Keratinocyte (primary cell): Measurements from ENCODE around the gene RAB4B.

Experiments used
- EZH2 ChIP-seq: IDR thresholded peaks from one replicate; pipeline ENCODE4 v1.6.1; 2012; ENCODE audit warnings: inconsistent platforms, mild to moderate bottlenecking, low read length, moderate library complexity
- TF ChIP-seq, protein P1 (sequence below), 3 experiments: IDR thresholded peaks in 1 of 3; conservative IDR thresholded peaks in 1 of 3; optimal IDR thresholded peaks in 1 of 3; 2 replicates in 2 of 3; 3 replicates in 1 of 3; pipeline versions ENCODE3 to v1.5.1; 2011; ENCODE audit warnings: low read length in 3 of 3, mild to moderate bottlenecking in 3 of 3, moderate library complexity in 2 of 3, control low read depth in 1 of 3, inconsistent platforms in 1 of 3; ENCODE audit not compliant: insufficient read depth in 2 of 3; ENCODE audit errors: extremely low read depth in 1 of 3

- TF ChIP-seq, protein P1, sequence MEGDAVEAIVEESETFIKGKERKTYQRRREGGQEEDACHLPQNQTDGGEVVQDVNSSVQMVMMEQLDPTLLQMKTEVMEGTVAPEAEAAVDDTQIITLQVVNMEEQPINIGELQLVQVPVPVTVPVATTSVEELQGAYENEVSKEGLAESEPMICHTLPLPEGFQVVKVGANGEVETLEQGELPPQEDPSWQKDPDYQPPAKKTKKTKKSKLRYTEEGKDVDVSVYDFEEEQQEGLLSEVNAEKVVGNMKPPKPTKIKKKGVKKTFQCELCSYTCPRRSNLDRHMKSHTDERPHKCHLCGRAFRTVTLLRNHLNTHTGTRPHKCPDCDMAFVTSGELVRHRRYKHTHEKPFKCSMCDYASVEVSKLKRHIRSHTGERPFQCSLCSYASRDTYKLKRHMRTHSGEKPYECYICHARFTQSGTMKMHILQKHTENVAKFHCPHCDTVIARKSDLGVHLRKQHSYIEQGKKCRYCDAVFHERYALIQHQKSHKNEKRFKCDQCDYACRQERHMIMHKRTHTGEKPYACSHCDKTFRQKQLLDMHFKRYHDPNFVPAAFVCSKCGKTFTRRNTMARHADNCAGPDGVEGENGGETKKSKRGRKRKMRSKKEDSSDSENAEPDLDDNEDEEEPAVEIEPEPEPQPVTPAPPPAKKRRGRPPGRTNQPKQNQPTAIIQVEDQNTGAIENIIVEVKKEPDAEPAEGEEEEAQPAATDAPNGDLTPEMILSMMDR (optimal IDR thresholded peaks at IDR 0.05 in 1 of 3, IDR thresholded peaks at IDR 0.05 in 1 of 3, conservative IDR thresholded peaks at IDR 0.05 in 1 of 3; ENCODE audit: extremely low read depth in 1 of 3, insufficient read depth in 2 of 3, low read length in 3 of 3), result no peak
- TF ChIP-seq EZH2, result no peak
Measured at GRCh38 chr19:40831502-40832430, 53.7 kb downstream of the RAB4B start.
